Stimulated activated CD4-positive, alpha-beta T cell treated with anti-CD3 and anti-CD28 coated beads, Interleukin-12 subunit alpha, Interleukin-12 subunit beta, amount 100 ng/mL, for 4 hours (primary cell): ENCODE measurements around the gene PRR20G.
"Not testable (repeated sequence)": the region's sequence is repeated elsewhere in the genome, so short reads cannot be mapped to it uniquely, and the experiment has no call there.

Experiments used
- DNase-seq: peaks from one replicate; pipeline ENCODE4 v3.0.0-alpha.2; 2020

PRR20G gene

DNA sequence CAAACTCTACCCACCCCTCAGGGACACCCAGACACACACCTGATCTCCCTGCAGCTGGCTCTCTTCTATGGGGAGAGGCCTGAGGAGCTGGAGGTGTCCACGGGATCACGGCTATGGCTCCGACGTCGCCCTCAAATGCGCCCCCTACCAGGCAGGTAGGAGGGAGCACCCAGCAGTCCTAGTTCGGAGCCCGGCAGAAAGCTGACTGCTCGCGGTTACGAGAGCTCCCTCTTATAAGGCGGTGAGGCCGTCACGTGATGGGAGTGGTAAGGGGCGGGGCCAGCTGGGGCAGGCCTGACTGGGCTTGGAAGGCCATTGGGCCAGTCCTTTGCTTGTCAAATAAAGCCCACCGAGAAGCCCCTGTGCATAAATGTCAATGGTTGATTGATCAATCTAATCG lies at the start of gene PRR20G:
TSS of gene PRR20G (minus strand) at position 207 of the 400 bp plus-strand sequence. CDS start 681 bp downstream, outside the sequence.
- DNase-seq: no peak

- no peak for DNase-seq
Measured at GRCh38 chr3:127337001-127337400, 49.2 kb upstream of the PRR20G start.

- no peak for DNase-seq
Measured at GRCh38 chr3:127336101-127336500, 48.3 kb upstream of the PRR20G start.

DNA sequence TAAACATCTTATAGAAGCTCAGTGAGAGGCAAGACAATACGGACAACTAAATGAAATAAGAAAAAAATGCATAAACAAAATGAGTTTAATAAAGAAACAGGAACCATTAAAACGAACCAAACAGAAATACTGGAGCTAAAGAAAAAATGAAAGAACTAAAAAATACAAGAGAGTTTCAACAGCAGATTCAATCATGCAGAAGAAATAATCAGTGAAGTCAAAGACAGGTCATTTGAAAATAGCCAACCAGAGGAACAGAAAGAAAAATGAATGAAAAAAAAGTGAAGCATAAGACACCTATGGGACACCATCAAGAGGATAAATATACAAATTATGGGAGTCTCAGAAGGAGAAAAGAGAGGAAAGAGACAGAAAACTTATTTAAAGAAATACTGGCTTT lies 42.5 kb upstream of the PRR20G start:
- DNase-seq: no peak

DNA sequence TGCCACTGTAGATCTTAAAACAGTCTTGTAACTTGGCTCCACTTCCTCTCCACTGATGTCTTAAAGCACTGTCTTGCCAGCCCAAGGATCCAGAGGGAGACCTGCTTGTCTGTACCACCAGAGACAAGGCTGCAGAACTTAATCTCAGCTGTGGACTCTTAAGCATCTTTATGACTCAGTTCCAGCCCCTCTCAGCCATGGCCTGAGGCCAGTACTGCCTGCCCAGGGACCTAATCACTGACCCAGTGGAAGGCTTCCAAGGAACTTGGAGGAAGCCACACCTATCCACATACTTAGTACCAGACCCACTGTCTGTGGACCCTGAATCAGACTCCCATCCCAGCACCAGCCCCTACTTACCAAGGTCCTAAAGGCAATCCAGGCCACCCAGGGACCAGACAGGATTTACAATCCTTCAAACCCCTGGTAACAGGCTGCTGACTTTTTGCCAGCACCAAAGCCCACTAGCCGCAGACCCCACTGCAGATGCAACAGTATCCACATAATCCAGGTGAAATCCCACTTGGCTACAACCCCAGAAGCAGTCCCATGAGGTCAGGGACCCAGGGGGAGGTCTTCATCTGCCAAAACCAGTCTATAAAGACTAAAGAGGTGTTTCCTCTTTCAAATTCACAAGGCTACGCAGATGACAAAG lies 41.9 kb upstream of the PRR20G start:
- DNase-seq: no peak

DNA sequence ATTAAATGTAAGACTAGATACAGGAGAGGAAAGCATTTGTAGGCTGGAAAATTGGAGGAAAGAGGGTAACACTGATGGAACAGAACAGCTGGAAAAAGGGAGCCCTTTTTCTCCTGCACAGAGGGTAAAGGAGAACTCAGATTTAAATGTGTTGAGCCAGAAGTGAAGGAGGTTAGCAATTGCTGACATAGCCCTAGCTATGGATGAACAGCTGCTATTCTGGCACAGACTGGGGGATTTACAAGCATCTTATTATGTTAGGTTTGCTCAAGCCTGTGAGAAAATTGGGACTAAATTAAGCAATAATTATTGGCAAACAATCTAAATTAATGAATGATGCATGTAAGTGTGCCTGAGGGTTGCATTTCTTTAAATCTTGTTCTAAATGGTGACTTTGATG lies 40.6 kb upstream of the PRR20G start:
- no peak for DNase-seq

GRCh38 chr3:127326341-127326740 lies 38.5 kb upstream of the PRR20G start:
- no peak for DNase-seq

DNA sequence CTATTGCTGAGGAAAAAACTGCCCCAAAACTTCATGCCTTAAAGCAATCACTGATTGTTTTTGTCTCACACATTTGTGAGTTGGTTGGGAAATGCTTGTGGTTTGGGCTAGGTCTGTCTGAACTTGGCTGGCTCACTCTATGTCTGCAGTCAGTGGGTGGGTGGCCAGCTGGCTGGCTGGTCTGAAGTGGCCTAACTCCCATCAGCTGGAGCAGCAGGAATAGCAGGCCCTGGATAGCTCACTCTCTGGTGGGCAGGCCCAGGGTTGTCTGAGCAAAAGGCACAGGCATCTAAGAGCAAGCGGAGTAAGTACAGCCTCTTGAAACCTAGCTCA lies 37.7 kb upstream of the PRR20G start:
- no peak for DNase-seq

DNA sequence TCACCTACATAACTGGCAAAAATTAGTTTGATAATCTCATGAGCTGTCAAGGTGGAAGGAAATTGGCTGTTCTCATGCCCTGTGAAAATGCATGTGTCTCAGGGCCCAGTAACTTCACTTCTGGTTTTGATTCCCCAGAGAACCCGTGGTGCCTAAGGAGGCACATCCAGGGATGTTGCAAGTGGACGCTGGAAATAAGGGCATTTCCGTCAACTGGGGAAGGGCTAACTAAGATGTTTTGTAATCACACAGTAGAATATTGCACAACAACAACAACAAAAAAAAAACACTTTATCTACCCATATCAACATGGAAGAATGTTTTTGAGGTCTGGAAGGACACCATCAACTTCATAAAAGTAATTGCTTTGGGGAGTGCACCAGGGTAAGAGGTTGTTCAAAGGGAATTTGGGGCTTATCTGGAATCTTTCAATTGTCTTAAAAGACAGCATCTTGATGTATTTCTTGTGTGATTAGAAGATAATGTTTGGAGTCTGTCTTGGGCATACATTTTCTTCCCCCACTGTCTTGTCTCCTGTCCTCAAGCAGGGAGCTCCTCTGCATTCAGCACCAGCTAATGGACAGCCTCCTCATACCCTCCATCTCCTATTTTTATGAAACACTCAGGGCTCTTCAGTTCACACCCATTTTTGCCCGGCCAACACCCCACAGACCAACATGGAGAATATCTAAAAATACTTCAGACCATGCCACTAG lies 37.2 kb upstream of the PRR20G start:
- DNase-seq: no peak

GRCh38 chr3:127324076-127324475 lies 36.2 kb upstream of the PRR20G start:
- no peak for DNase-seq

DNA sequence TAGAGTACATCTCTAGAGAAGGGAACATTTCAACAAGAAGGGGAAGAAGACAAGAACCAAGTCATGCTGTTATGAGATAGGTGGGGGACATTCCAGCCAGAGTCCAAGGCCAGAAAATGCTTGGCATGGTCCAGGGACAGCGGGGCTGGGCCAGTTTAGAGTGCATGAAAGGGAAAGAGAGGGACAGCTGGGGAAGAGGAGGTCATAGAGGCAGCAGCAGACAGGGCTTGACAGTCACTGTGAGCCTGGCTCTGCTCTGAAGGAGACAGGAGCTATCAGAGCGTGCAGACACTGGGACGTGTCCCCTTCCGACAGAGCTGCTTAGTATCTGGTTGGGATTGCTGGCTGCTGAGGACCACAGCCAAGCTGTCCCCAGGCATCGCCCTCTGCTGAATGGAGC lies 35.7 kb upstream of the PRR20G start:
- DNase-seq: no peak

DNA sequence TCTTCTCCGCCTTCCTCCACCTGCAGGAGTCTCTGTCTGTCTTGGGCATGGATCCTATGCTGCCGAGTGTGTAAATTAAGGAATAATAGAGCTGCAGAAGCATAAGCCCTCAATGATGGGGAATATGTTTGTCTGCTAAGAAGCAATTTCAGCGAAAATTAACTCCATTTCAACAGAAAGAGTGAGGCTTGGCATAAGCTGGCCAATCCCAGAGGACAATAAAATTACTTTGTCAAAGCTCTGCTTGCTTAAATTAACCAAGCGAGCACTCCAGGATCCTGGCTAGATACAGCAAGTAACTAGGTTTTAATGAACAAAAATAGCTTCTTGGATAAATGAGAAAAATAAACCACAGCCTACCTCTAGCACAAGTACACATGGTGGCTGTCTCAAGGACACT lies 33.5 kb upstream of the PRR20G start:
- DNase-seq: no peak

DNA sequence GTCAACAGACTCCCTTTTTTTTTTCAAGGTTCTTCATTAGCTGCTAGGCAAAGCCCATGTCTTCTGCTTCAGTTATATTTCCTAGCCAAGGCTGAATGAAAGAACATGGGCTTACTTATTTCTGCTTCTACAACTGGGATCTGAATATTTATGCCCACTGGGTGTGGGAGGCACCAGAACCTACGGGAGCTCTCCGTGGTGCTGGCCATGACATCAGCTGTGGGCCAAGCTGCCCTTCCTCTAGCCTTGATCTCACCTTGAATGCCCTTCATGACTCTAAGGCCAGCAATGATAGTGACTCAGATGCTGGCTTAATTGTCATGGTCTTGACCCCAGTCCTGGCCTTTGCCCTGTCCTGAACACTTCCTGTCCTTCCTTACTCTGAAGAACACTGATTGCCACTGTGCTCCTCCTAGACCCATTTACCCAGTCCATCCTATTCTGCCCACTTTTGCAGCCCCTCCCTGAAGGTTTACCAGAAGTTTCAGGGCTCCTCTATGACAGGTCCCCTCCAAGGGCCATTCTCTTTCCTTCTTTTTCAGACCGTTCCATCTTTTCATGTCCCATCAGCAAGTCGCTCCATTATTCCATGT lies 32.8 kb upstream of the PRR20G start:
- DNase-seq: no peak

DNA sequence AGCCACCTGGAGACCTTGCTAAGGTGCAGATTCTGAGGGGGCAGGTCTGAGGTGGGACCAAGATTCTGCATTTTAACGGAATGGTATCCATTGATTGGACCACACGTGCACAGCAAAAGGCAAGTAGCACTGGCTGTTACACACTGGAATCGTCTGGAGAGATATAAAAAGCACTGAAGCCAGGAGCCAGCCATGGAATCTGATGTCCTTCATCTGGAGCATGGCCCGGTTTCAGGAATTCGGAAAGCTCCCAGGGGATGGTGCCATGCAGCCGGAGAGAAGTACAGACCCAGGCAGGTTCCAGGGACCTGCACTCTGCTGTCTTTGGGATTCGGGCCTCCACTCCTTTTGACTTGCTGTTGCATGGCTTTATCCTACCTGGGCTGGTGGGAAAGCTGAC lies 28.8 kb upstream of the PRR20G start:
- no peak for DNase-seq

DNA sequence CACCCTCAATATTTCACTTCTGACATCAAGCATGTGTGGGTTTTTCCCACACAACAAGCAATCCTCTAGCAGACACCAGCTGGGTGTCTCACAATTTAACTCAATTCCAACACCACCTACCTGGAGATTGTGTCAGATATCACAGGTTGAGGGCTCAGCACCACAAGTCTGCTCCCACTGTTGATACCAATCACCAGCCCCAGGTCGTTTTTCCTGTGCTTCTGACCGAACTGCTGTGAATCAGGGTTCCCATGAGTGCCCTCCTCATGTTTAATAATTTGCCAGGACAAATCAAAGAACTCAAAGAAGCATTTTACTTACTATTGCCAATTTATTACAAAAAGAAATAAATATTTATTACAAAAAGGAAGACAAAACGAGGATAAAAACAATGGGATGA lies 25.0 kb upstream of the PRR20G start:
- no peak for DNase-seq

GRCh38 chr3:127308821-127309220 lies 21.0 kb upstream of the PRR20G start:
- DNase-seq: not testable (repeated sequence)

- no peak for DNase-seq
Measured at GRCh38 chr3:127307916-127308315, 20.1 kb upstream of the PRR20G start.

DNA sequence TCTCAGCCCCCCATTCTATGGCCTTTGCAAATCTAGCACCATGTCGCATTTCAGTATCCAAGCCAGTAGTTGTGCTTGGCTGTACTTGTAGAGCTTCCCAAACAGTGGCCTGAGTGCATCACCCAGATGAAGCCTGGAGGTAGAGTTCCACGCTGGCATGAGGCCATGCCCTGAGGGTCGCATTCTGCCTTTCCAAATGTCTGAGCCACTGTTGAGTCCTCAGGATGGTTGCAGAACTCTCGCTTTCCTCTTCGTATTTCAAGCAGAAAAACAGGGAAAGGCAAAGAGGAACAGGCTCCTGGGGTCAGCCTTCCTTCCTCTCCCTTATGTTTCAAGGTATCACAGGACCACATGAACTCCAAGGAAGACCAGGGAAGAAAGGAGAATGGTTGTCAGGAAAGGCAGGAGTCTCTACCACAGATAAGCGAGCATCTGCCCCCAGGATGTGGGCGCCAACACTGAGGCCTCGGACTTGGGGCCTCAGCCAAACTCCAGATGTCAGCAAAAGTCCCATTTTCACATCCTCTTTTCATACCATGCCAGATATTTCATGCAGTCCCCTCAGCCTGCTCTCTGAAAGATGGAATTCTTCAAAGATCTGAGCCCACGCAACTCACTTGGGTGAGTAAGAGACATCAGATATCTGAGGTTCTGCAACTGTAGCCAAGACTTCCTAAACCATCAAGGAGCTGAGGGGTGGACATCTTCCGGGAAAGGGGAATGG lies 19.4 kb upstream of the PRR20G start:
- no peak for DNase-seq

- no peak for DNase-seq
Measured at GRCh38 chr3:127306361-127307111, 18.7 kb upstream of the PRR20G start.

- no peak for DNase-seq
Measured at GRCh38 chr3:127305499-127306060, 17.7 kb upstream of the PRR20G start.

GRCh38 chr3:127304121-127304744 lies 16.4 kb upstream of the PRR20G start:
- no peak for DNase-seq

GRCh38 chr3:127299276-127299675 lies 11.4 kb upstream of the PRR20G start:
- no peak for DNase-seq
